ENCODE measurements around the gene TMPRSS4.

Gene TMPRSS4

DNA sequence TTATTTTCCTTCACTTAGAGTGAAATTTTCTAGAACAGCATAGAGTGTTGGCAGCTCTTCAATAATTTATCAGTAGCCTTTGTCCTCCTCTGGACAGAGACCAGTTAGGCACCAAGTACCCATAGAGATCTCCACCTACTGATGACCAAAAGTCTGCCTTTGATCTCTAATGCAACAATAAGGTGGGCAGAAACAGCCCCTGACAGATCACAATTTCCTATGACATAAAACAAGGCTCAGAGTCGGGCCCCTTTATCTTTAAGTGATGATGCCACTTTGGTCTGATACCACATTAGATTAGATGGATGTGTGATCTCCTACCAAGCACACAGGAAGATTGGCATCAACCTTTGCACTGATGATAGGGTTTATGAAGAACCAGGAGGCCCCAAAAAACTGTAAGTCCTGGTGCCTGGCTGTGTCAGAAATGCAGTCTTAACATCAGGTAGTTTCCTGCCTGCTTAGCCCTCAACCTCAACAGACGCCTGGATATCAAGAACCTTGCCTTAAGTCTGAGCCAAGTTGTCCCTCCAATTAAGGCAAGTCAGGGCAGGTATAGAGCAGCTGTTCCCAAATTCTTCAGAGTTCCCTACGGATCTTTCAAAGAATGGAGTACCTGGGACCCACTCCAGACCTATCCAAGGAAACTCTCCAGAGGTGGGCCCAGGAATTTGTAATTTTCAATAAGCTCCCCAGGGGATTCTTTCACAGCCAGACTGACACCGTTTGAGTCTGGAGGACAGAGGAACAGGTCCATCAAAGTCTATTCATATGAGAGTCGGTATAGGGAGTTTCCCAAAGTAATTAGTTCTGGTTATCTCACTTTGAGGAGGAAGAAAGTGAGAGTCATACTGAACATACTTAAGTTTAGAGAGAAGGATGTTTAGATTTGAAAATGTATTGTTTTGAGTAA is 30.6 kb upstream of the TMPRSS4 start:
- TF ChIP-seq CTCF (conservative IDR thresholded peaks at IDR 0.05), result no peak
- no peak for TF ChIP-seq ZFX (IDR thresholded peaks at IDR 0.05)
- no peak overlapping the region for H3K27ac ChIP-seq

DNA sequence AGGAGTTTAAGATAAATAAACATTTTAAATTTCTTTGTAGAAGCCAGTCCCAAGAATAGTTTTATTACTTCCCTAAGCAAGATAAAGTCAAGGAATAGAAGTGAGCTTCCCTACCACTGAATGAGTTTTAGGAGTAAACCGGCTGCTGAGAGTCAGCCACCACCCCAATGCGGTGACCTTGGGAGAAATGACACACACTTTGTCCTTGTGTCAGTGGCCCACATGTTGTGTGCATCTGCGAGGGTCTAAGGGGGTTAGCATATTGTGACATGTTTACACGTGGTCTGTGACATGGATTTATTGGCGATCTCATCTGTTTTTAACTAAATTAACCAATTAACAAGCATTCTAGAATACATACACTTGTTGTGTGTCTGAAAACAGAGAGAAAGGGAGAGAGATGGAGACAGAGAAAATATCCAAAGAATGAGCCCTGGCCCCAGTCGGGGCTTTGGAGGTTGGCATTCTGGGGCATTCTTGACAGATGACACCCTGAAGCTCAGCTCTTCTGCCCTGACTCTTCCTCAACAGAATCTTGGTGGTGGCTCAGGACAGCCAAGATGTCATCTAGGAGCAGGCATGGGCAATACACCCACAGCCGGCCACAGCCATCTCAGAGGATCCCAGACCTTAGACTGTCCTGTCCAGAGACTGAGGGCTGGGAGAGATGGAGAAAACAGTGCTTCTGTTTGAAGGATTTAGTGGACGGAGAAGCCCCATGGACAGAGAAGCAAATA is 29.7 kb upstream of the TMPRSS4 start:
- TF ChIP-seq CTCF (conservative IDR thresholded peaks at IDR 0.05) (no peak), ZFX (IDR thresholded peaks at IDR 0.05) (no peak)
- H3K27ac ChIP-seq, result no peak overlapping the region

- TF ChIP-seq ZFX (IDR thresholded peaks at IDR 0.05) (no peak), CTCF (conservative IDR thresholded peaks at IDR 0.05) (no peak)
Measured at GRCh38 chr11:118047749-118048148, 29.1 kb upstream of the TMPRSS4 start.

GRCh38 chr11:118048472-118049370 is 28.2 kb upstream of the TMPRSS4 start:
- TF ChIP-seq ZFX (IDR thresholded peaks at IDR 0.05) (no peak), CTCF (conservative IDR thresholded peaks at IDR 0.05) (no peak)
- H3K27ac ChIP-seq, result no peak overlapping the region

More at GRCh38 chr11:118047749-118048148, 29.1 kb upstream of the TMPRSS4 start:
- no peak overlapping the region for H3K27ac ChIP-seq

DNA sequence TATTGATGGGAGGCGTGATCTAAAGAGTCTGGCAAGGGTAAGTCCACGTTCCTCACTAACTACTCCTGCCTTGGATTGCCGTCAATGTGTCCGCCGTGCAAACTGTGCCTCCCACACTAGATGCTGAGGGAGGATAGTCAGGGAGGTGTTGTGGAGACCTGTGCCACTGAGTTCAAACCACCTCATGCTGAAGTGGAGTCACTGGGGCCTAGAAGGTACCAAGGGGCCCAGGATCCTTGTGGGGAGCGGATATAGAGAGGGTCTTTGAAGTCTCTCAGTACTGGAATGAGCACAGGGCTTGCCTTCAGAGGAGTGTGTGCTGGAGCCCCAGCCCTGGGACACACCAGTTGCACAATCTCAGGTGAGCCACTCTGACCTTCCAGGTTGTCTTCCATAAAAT is 27.1 kb upstream of the TMPRSS4 start:
- H3K27ac ChIP-seq, result no peak overlapping the region
- TF ChIP-seq ZFX (IDR thresholded peaks at IDR 0.05), result no peak
- no peak for TF ChIP-seq CTCF (conservative IDR thresholded peaks at IDR 0.05)

- no peak overlapping the region for H3K27ac ChIP-seq
- TF ChIP-seq CTCF (conservative IDR thresholded peaks at IDR 0.05) (no peak), ZFX (IDR thresholded peaks at IDR 0.05) (no peak)
Measured at GRCh38 chr11:118050208-118050891, 26.5 kb upstream of the TMPRSS4 start.

Data from C4-2B (cell line).